HEK293 (cell line): ENCODE results near the gene BRD1.

ENCODE experiments used
- CTCF ChIA-PET: fragments of 350-600 bp; formaldehyde crosslinking; extraction: SDS; loops from one replicate; lab custom pipeline; 2021; ENCODE audit warnings: antibody characterized with exemption; lab: Yijun Ruan, JAX
- POLR2A ChIA-PET: fragments of 300-600 bp; formaldehyde crosslinking; extraction: SDS; loops from one replicate; lab custom pipeline; 2020; ENCODE audit warnings: antibody characterized with exemption, inconsistent platforms; lab: Yijun Ruan, JAX
- H3K27ac ChIP-seq: fragments of 200-500 bp; sonication (Bioruptor generic); 2 replicates; pipeline ENCODE4 v1.5.1; 2014; ENCODE audit warnings: low read depth, low read length, control low read depth, inconsistent platforms; ENCODE audit errors: extremely low read depth
- H3K36me3 ChIP-seq, 2 experiments: fragments of 200-500 bp in 1 of 2; sonication (Bioruptor generic) in 1 of 2; 1 replicate in 1 of 2; 2 replicates in 1 of 2; pipeline ENCODE4 v1.5.1; 2014 to 2017; ENCODE audit warnings: inconsistent platforms in 2 of 2, low read length in 2 of 2; ENCODE audit not compliant: control insufficient read depth in 2 of 2, insufficient read depth in 1 of 2
- H3K4me1 ChIP-seq: fragments of 200-500 bp; sonication (Bioruptor generic); 2 replicates; pipeline ENCODE4 v1.5.1; 2014; ENCODE audit warnings: mild to moderate bottlenecking, low read length, inconsistent platforms; ENCODE audit not compliant: control insufficient read depth, insufficient read depth
- H3K4me3 ChIP-seq: 2 replicates; pipeline ENCODE4 v1.5.1; 2011; ENCODE audit warnings: low read depth, mild to moderate bottlenecking, control low read depth, low read length, moderate library complexity
- H3K9me3 ChIP-seq: fragments of 200-500 bp; sonication (Bioruptor generic); 2 replicates; pipeline ENCODE4 v1.5.1; 2014; ENCODE audit warnings: low read depth, low read length, inconsistent platforms; ENCODE audit not compliant: control insufficient read depth, insufficient read depth
- EGR2 ChIP-seq: fragments of 450-650 bp; formaldehyde crosslinking; IDR thresholded peaks from 2 replicates; pipeline ENCODE4 v1.5.1; 2016; ENCODE audit warnings: low read depth, missing biosample characterization, missing genetic modification characterization
- GLIS1 ChIP-seq: fragments of 450-650 bp; formaldehyde crosslinking; IDR thresholded peaks from 2 replicates; pipeline ENCODE4 v1.5.1; 2016; ENCODE audit warnings: missing biosample characterization, missing genetic modification characterization
- HIC1 ChIP-seq: fragments of 450-650 bp; formaldehyde crosslinking; IDR thresholded peaks from 2 replicates; pipeline ENCODE4 v1.5.1; 2016; ENCODE audit warnings: missing biosample characterization, missing genetic modification characterization
- KLF1 ChIP-seq: fragments of 450-650 bp; formaldehyde crosslinking; IDR thresholded peaks from 2 replicates; pipeline ENCODE4 v1.5.1; 2016; ENCODE audit warnings: missing biosample characterization, missing genetic modification characterization
- KLF16 ChIP-seq: fragments of 450-650 bp; formaldehyde crosslinking; IDR thresholded peaks from 2 replicates; pipeline ENCODE4 v1.5.1; 2017; ENCODE audit warnings: missing biosample characterization, missing genetic modification characterization
- KLF8 ChIP-seq: fragments of 450-650 bp; formaldehyde crosslinking; IDR thresholded peaks from 2 replicates; pipeline ENCODE4 v1.5.1; 2016; ENCODE audit warnings: missing biosample characterization, missing genetic modification characterization
- KLF9 ChIP-seq: fragments of 450-650 bp; formaldehyde crosslinking; IDR thresholded peaks from 2 replicates; pipeline ENCODE4 v1.5.1; 2016; ENCODE audit warnings: missing biosample characterization, missing genetic modification characterization, low read depth
- PBX3 ChIP-seq: sonication (generic); formaldehyde crosslinking; IDR thresholded peaks from 2 replicates; pipeline ENCODE4 v1.8.1; 2022; ENCODE audit warnings: mild to moderate bottlenecking, moderate library complexity, missing genetic modification reagents
- PRDM10 ChIP-seq: fragments of 450-650 bp; formaldehyde crosslinking; IDR thresholded peaks from 2 replicates; pipeline ENCODE4 v1.5.1; 2016; ENCODE audit warnings: missing biosample characterization, missing genetic modification characterization
- REPIN1 ChIP-seq: fragments of 450-650 bp; formaldehyde crosslinking; IDR thresholded peaks from 2 replicates; pipeline ENCODE4 v1.5.1; 2017; ENCODE audit warnings: missing biosample characterization, missing genetic modification characterization, low read depth
- ZEB2 ChIP-seq: fragments of 450-650 bp; formaldehyde crosslinking; IDR thresholded peaks from 2 replicates; pipeline ENCODE4 v1.5.1; 2016; ENCODE audit warnings: missing biosample characterization, missing genetic modification characterization
- ZNF112 ChIP-seq: fragments of 450-650 bp; formaldehyde crosslinking; IDR thresholded peaks from 2 replicates; pipeline ENCODE4 v1.5.0; 2017; ENCODE audit warnings: missing biosample characterization, missing genetic modification characterization
- ZNF132 ChIP-seq: fragments of 450-650 bp; formaldehyde crosslinking; IDR thresholded peaks from 2 replicates; pipeline ENCODE4 v1.5.1; 2017; ENCODE audit warnings: missing biosample characterization, missing genetic modification characterization, borderline replicate concordance
- ZNF239 ChIP-seq: fragments of 450-650 bp; formaldehyde crosslinking; IDR thresholded peaks from 2 replicates; pipeline ENCODE4 v1.5.1; 2016; ENCODE audit warnings: missing biosample characterization, missing genetic modification characterization
- ZNF26 ChIP-seq: fragments of 450-650 bp; formaldehyde crosslinking; IDR thresholded peaks from 2 replicates; pipeline ENCODE4 v1.5.1; 2016; ENCODE audit warnings: missing biosample characterization, missing genetic modification characterization
- ZNF280C ChIP-seq: fragments of 450-650 bp; formaldehyde crosslinking; IDR thresholded peaks from 2 replicates; pipeline ENCODE4 v1.5.1; 2016; ENCODE audit warnings: missing biosample characterization, missing genetic modification characterization
- ZNF549 ChIP-seq: fragments of 450-650 bp; IDR thresholded peaks from 2 replicates; pipeline ENCODE4 v1.5.1; 2018; ENCODE audit warnings: missing biosample characterization, missing genetic modification characterization, mild to moderate bottlenecking, inconsistent platforms, moderate library complexity
- ZNF600 ChIP-seq: fragments of 450-650 bp; formaldehyde crosslinking; IDR thresholded peaks from 2 replicates; pipeline ENCODE4 v1.5.1; 2016; ENCODE audit warnings: missing biosample characterization, missing genetic modification characterization
- ZNF623 ChIP-seq: fragments of 450-650 bp; formaldehyde crosslinking; IDR thresholded peaks from 2 replicates; pipeline ENCODE4 v1.5.1; 2016; ENCODE audit warnings: missing biosample characterization, missing genetic modification characterization

Gene BRD1

GRCh38 chr22:49856343-49856742 lies 28.7 kb upstream of the BRD1 start:
- H3K27ac ChIP-seq: no peak overlapping the region
- no peak overlapping the region for H3K4me3 ChIP-seq
- peaks cover 0 to 13% of the 10 kb centered on the region in 2 experiments; a peak in 2 of 3 replicates for H3K36me3 ChIP-seq
- H3K4me1 ChIP-seq: peaks cover 8% of the 10 kb centered on the region
- TF ChIP-seq PBX3 (CRISPR knock-in tag) (no peak), ZNF623 (tag by site-specific recombination) (no peak), ZNF26 (no peak), ZNF600 (tag by site-specific recombination) (no peak), KLF8 (tag by site-specific recombination) (no peak), KLF16 (no peak), ZNF112 (tag by site-specific recombination) (no peak), GLIS1 (tag by site-specific recombination) (no peak), ZNF239 (tag by site-specific recombination) (no peak), ZEB2 (tag by site-specific recombination) (no peak), ZNF280C (no peak), ZNF132 (tag by site-specific recombination) (no peak), REPIN1 (no peak), ZNF549 (tag by site-specific recombination) (no peak), HIC1 (no peak)
- CTCF ChIA-PET: no interaction called here
- POLR2A ChIA-PET: interaction anchor here (1.3 kb wide), 2 partner anchors 21 to 56 kb away, joined by 3 to 8 read pairs; no protein-coding TSS in a partner anchor
- H3K9me3 ChIP-seq: no peaks in the 10 kb centered on the region

- H3K9me3 ChIP-seq: no peaks in the 10 kb centered on the region
- no peak for TF ChIP-seq EGR2 (tag by site-specific recombination)
- TF ChIP-seq PRDM10 (tag by site-specific recombination): peak; percentile 43; the same call in 1 of the 2 replicates
- 0 out of 2 replicates have a peak, but pooled peaks have one; percentile 16 for TF ChIP-seq KLF1 (tag by site-specific recombination)
- peak; percentile 26; the same call in 1 of the 2 replicates for TF ChIP-seq KLF9 (tag by site-specific recombination)
- H3K4me1 ChIP-seq: peaks cover 8% of the 10 kb centered on the region
- peak overlapping the region; percentile 50 for H3K4me3 ChIP-seq
- ChIA-PET CTCF (interaction anchor here (0.5 to 1.8 kb wide), 3 partner anchors 8 to 224 kb away, joined by 3 to 4 read pairs (median 3); no protein-coding TSS in a partner anchor), POLR2A (interaction anchor here (0.5 kb wide), 1 partner anchor 10 kb away, joined by 3 read pairs; no protein-coding TSS in a partner anchor)
- H3K36me3 ChIP-seq: peaks cover 0 to 13% of the 10 kb centered on the region in 2 experiments; a peak in 1 of 3 replicates
- no peak overlapping the region for H3K27ac ChIP-seq
Observed at GRCh38 chr22:49855251-49855911, 27.7 kb upstream of the BRD1 start.
